DOHH2 (cell line): ENCODE results near the gene GALNS.
"Not testable (repeated sequence)": the region's sequence is repeated elsewhere in the genome, so short reads cannot be mapped to it uniquely, and the experiment has no call there.

Experiments used
- H3F3A ChIP-seq: fragments of 200-600 bp; sonication (generic), shearing (Covaris generic); 2 replicates; pipeline ENCODE4 v1.6.0; 2016; ENCODE audit warnings: antibody characterized with exemption, mild to moderate bottlenecking; ENCODE audit not compliant: control insufficient read depth, insufficient read depth
- H3K27ac ChIP-seq: fragments of 200-600 bp; sonication (generic); 2 replicates; pipeline ENCODE4 v1.5.1; 2014; ENCODE audit warnings: low read depth, mild to moderate bottlenecking, low read length, moderate library complexity
- H3K27me3 ChIP-seq: fragments of 200-600 bp; sonication (generic); 2 replicates; pipeline ENCODE4 v1.6.1; 2014; ENCODE audit warnings: mild to moderate bottlenecking, low read length, mixed read lengths; ENCODE audit not compliant: control insufficient read depth
- H3K36me3 ChIP-seq: fragments of 200-600 bp; sonication (generic); 2 replicates; pipeline ENCODE4 v1.6.1; 2014; ENCODE audit warnings: mild to moderate bottlenecking, low read length, moderate library complexity, mixed read lengths; ENCODE audit not compliant: control insufficient read depth
- H3K4me1 ChIP-seq: fragments of 200-600 bp; sonication (generic); 2 replicates; pipeline ENCODE4 v1.6.1; 2014; ENCODE audit warnings: mild to moderate bottlenecking, low read length, mixed read lengths; ENCODE audit not compliant: control insufficient read depth
- H3K4me2 ChIP-seq: fragments of 200-600 bp; sonication (generic); 2 replicates; pipeline ENCODE4 v1.6.0; 2014; ENCODE audit warnings: mild to moderate bottlenecking, low read length, moderate library complexity
- H3K4me3 ChIP-seq: fragments of 200-600 bp; sonication (generic); 2 replicates; pipeline ENCODE4 v1.5.1; 2014; ENCODE audit warnings: mild to moderate bottlenecking, low read length, mixed read lengths
- H3K79me2 ChIP-seq: fragments of 200-600 bp; sonication (generic); 2 replicates; pipeline ENCODE4 v1.6.1; 2014; ENCODE audit warnings: mild to moderate bottlenecking, low read length, mixed read lengths; ENCODE audit not compliant: control insufficient read depth
- H3K9me2 ChIP-seq: fragments of 200-600 bp; sonication (generic); replicated peaks from 2 replicates; pipeline ENCODE4 v1.6.1; 2014; ENCODE audit warnings: mild to moderate bottlenecking, low read length, mixed read lengths; ENCODE audit not compliant: control insufficient read depth
- H3K9me3 ChIP-seq: fragments of 200-600 bp; sonication (generic); 2 replicates; pipeline ENCODE4 v1.6.1; 2014; ENCODE audit warnings: antibody characterized with exemption, low read length, mixed read lengths; ENCODE audit not compliant: control insufficient read depth, insufficient read depth
- H4K20me1 ChIP-seq: fragments of 200-600 bp; sonication (generic); 2 replicates; pipeline ENCODE4 v1.6.0; 2014; ENCODE audit warnings: low read depth, mild to moderate bottlenecking, antibody characterized with exemption, low read length, moderate library complexity; ENCODE audit not compliant: control insufficient read depth, insufficient read depth
- EZH2phosphoT487 ChIP-seq: fragments of 200-600 bp; sonication (generic); IDR thresholded peaks from 2 replicates; pipeline ENCODE4 v1.6.1; 2017; ENCODE audit warnings: borderline replicate concordance, mild to moderate bottlenecking, antibody characterized with exemption, low read length, moderate library complexity, mixed read lengths
- TF ChIP-seq, protein P1 (sequence below): fragments of 200-600 bp; sonication (generic); IDR thresholded peaks from one replicate; pipeline ENCODE4 v1.5.1; 2014; ENCODE audit warnings: antibody characterized with exemption, mild to moderate bottlenecking, low read depth, low read length; ENCODE audit not compliant: poor library complexity, severe bottlenecking

GALNS gene

GRCh38 chr16:88894681-88895300, 38.0 kb upstream of the GALNS start:
- H3K27me3 ChIP-seq = no peaks in the 10 kb centered on the region

DNA sequence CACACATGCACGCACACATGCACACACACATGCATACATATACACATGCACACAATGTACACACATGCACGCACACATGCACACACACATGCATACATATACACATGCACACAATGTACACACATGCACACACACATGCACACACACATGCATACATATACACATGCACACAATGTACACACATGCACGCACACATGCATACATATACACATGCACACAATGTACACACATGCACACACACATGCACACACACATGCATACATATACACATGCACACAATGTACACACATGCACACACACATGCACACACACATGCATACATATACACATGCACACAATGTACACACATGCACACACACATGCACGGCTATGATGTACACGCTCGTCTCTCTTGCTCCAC, 37.5 kb upstream of the GALNS start:
- not testable (repeated sequence) for H3K4me2 ChIP-seq, H3K4me1 ChIP-seq, H3K27me3 ChIP-seq, H4K20me1 ChIP-seq, H3K4me3 ChIP-seq, H3K79me2 ChIP-seq, H3K9me2 ChIP-seq, H3K9me3 ChIP-seq, H3F3A ChIP-seq, H3K27ac ChIP-seq
- peaks cover 61% of the 10 kb centered on the region for H3K36me3 ChIP-seq

More at GRCh38 chr16:88894681-88895300, 38.0 kb upstream of the GALNS start:
- H3K4me2 ChIP-seq = no peak overlapping the region
- H3F3A ChIP-seq = no peaks in the 10 kb centered on the region
- no peaks in the 10 kb centered on the region for H3K79me2 ChIP-seq
- no peak overlapping the region for H3K27ac ChIP-seq
- no peaks in the 10 kb centered on the region for H3K9me2 ChIP-seq
- H3K9me3 ChIP-seq = peaks cover 3% of the 10 kb centered on the region; the same call in 1 of the 2 replicates
- H3K4me1 ChIP-seq = no peaks in the 10 kb centered on the region
- peaks cover 66% of the 10 kb centered on the region for H3K36me3 ChIP-seq
- no peak overlapping the region for H3K4me3 ChIP-seq
- no peaks in the 10 kb centered on the region for H4K20me1 ChIP-seq
- no peak for TF ChIP-seq EZH2phosphoT487
- TF ChIP-seq, protein P1, sequence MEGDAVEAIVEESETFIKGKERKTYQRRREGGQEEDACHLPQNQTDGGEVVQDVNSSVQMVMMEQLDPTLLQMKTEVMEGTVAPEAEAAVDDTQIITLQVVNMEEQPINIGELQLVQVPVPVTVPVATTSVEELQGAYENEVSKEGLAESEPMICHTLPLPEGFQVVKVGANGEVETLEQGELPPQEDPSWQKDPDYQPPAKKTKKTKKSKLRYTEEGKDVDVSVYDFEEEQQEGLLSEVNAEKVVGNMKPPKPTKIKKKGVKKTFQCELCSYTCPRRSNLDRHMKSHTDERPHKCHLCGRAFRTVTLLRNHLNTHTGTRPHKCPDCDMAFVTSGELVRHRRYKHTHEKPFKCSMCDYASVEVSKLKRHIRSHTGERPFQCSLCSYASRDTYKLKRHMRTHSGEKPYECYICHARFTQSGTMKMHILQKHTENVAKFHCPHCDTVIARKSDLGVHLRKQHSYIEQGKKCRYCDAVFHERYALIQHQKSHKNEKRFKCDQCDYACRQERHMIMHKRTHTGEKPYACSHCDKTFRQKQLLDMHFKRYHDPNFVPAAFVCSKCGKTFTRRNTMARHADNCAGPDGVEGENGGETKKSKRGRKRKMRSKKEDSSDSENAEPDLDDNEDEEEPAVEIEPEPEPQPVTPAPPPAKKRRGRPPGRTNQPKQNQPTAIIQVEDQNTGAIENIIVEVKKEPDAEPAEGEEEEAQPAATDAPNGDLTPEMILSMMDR = no peak

- no peaks in the 10 kb centered on the region for H3K27me3 ChIP-seq
- TF ChIP-seq, protein P1 = no peak
- no peak for TF ChIP-seq EZH2phosphoT487
- H3K27ac ChIP-seq = no peak overlapping the region
Measured at GRCh38 chr16:88893127-88893968, 36.6 kb upstream of the GALNS start.

DNA sequence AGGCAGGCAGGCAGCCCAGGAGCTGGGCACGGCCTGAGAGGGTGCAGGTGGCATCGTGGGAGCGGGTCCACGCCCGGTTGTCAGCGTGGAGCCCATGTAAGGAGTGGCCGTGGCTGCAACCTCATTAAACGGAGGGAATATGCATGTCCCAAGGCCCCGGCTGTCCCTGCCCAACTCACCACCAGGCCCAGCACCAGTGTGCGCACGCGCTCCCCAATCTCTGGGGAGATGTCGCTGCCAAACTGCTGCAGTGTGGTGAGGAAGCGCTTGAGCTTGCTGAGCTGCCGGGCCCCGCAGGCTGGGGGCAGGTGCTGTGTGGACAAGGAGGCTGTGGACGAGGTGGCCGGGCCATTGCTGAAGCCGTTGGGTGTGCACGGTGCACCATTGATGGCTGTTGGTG, 35.3 kb upstream of the GALNS start:
- Histone ChIP-seq H3K4me3 (no peak overlapping the region), H3K4me2 (no peak overlapping the region), H3K79me2 (no peaks in the 10 kb centered on the region), H3K27ac (no peak overlapping the region), H3F3A (no peaks in the 10 kb centered on the region), H3K27me3 (no peaks in the 10 kb centered on the region), H3K9me3 (peaks cover 3% of the 10 kb centered on the region; the same call in 1 of the 2 replicates), H3K36me3 (peaks cover 48% of the 10 kb centered on the region), H4K20me1 (no peaks in the 10 kb centered on the region), H3K4me1 (no peaks in the 10 kb centered on the region), H3K9me2 (no peaks in the 10 kb centered on the region)
- TF ChIP-seq EZH2phosphoT487 = no peak
- TF ChIP-seq, protein P1 = no peak

More at GRCh38 chr16:88893127-88893968, 36.6 kb upstream of the GALNS start:
- no peaks in the 10 kb centered on the region for H4K20me1 ChIP-seq
- H3K9me3 ChIP-seq = peaks cover 3% of the 10 kb centered on the region; the same call in 1 of the 2 replicates
- no peak overlapping the region for H3K4me2 ChIP-seq
- H3K4me1 ChIP-seq = no peaks in the 10 kb centered on the region
- no peaks in the 10 kb centered on the region for H3F3A ChIP-seq
- no peak overlapping the region for H3K4me3 ChIP-seq
- H3K9me2 ChIP-seq = no peaks in the 10 kb centered on the region
- peaks cover 55% of the 10 kb centered on the region for H3K36me3 ChIP-seq
- no peaks in the 10 kb centered on the region for H3K79me2 ChIP-seq
